Astrocyte of the cerebellum (primary cell): ENCODE measurements around the gene DNMT1.

Experiments used
- DNase-seq: peaks from one replicate; pipeline ENCODE4 v3.0.0-alpha.2; 2011; ENCODE audit warnings: low read depth
- H3K4me3 ChIP-seq: 2 replicates; pipeline ENCODE4 v1.5.1; 2011; ENCODE audit warnings: mild to moderate bottlenecking, low read depth, low read length, moderate library complexity
- in situ Hi-C: cut with HindIII; loops from 2 replicates; pipeline ENCODE4 v1.10.0; 2017; ENCODE audit warnings: low sequenced_read_pairs
- TF ChIP-seq, protein P1 (sequence below): IDR thresholded peaks from 2 replicates; pipeline ENCODE4 v1.5.1; 2012; ENCODE audit warnings: low read length, low read depth, moderate library complexity, mild to moderate bottlenecking; ENCODE audit errors: missing control alignments

The DNMT1 gene

DNA sequence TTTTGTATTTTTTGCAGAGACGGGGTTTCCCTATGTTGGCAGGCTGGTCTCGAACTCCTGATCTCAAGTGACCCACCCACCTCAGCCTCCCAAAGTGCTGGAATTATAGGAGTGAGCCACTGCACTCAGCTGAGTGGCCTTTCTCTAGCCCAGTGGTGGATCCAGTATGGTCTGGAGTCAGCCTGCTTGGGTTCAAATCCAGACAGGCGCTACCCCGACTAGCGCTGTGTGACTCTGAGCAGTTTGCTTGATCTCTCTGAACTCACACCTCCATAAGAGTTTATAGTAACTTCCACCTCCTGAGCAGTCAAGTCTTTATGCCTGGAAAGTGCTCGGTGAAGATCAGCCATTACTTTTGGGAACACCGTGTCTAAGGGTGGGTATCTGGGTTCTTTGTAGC lies 25.9 kb upstream of the DNMT1 start:
- no peak overlapping the region for H3K4me3 ChIP-seq
- no peak for DNase-seq
- TF ChIP-seq, protein P1, sequence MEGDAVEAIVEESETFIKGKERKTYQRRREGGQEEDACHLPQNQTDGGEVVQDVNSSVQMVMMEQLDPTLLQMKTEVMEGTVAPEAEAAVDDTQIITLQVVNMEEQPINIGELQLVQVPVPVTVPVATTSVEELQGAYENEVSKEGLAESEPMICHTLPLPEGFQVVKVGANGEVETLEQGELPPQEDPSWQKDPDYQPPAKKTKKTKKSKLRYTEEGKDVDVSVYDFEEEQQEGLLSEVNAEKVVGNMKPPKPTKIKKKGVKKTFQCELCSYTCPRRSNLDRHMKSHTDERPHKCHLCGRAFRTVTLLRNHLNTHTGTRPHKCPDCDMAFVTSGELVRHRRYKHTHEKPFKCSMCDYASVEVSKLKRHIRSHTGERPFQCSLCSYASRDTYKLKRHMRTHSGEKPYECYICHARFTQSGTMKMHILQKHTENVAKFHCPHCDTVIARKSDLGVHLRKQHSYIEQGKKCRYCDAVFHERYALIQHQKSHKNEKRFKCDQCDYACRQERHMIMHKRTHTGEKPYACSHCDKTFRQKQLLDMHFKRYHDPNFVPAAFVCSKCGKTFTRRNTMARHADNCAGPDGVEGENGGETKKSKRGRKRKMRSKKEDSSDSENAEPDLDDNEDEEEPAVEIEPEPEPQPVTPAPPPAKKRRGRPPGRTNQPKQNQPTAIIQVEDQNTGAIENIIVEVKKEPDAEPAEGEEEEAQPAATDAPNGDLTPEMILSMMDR = no peak
- in situ Hi-C loops = no loop called here

DNA sequence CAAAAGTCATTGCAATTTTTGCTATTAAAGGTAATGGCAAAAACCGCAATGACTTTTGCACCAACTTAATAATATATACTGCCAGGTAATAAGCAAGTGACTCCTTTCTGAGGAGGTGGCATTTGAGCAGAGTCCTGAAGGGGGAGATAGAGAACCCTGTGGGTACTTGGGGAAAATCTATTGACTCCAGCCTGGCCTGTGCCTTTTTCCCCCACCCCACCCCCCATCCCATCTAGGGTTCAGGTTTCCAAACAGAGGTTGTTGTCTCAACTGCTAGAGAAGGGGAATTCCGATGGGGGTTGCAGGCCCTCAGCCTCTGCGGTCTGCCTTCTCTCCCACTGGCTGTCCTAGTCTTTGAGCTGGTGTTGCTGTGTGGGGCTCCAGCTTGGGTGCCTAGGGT lies 24.9 kb upstream of the DNMT1 start:
- TF ChIP-seq, protein P1 = peak; percentile 40
- no peak for DNase-seq
- H3K4me3 ChIP-seq = no peak overlapping the region
- in situ Hi-C loops = no loop called here

DNA sequence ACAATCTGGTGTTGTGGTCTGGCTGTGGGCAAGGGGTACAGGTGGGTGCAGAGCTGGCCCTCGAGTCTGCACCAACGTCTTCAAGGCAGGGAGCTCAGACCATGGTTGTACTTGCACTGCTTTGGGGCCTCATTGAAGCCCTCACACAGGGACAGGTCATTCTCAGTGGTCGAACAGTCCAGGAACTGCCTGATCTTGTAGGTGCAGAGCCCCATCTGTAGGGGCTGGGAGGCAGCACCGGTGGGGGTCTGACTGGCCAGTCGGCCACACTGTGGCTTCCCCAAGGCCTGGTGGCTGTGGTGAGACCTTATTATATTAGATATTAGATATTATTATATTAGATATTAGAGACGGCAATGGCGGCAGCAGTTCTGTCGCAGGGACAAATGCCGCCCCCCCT lies 22.3 kb upstream of the DNMT1 start:
- no peak overlapping the region for H3K4me3 ChIP-seq
- DNase-seq = no peak
- TF ChIP-seq, protein P1 = no peak
- in situ Hi-C loops = no loop called here

DNA sequence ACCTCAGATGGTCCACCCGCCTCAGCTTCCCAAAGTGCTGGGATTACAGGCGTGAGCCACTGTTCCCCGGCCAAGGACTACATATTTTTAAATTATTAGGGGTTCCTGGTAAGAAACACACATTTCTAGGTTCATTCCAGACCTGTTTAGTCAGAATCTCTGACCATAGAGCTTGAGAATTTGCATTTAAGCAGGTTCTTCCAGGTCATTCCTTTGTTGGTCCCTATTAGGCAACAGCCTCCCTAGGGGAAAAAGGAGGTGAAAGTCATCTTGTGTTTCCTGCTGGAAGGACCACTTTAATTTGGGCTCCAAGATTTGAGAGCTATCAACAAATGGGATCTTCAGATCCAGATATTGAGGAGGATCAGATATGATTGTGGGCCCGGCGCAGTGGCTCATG lies 20.0 kb upstream of the DNMT1 start:
- no peak for DNase-seq
- in situ Hi-C loops = no loop called here
- TF ChIP-seq, protein P1 = no peak
- H3K4me3 ChIP-seq = no peak overlapping the region

DNA sequence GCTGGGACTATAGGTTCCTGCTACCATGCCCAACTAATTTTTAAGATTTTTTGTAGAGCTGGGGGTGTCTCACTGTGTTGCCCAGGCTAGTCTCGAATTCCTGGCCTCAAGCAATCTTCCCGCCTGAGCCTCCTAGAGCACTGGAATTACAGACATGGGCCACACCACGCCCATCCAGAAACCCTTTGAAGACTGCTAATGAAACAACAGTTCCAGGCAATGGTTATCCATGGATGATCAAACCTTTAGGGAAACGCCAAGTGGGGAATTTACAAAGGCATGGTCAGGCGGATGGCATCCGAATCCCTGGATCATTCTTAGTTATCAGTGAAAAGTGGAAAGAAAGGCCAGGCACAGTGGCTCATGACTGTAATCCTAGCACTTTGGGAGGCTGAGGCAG lies 16.9 kb upstream of the DNMT1 start:
- H3K4me3 ChIP-seq = no peak overlapping the region
- in situ Hi-C loops = no loop called here
- TF ChIP-seq, protein P1 = no peak
- no peak for DNase-seq

DNA sequence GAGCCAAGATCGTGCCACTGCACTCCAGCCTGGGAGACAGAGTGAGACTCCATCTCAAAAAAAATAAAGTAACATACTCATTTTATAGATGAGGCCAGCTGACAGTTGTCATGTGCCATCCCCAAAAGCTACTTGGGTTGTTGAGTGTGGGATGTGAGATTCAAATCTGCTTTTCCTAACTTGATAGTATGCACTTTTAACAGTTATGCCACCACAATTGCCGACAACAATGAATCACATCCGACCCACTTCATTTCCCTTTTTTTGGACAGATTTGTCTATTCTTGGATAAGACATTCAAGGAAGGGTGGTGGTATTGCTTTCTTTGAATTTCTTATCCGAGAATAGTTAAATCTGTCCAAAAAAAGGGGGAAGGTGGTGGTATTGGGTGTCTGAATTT lies 16.3 kb upstream of the DNMT1 start:
- DNase-seq = no peak

More for the DNA sequence above, 16.3 kb upstream of the DNMT1 start:
- no peak overlapping the region for H3K4me3 ChIP-seq
- TF ChIP-seq, protein P1 = no peak
- in situ Hi-C loops = no loop called here
